ENCODE data around the gene CERS6.
"Not testable (repeated sequence)": the region's sequence is repeated elsewhere in the genome, so short reads cannot be mapped to it uniquely, and the experiment has no call there.

CERS6 gene

DNA sequence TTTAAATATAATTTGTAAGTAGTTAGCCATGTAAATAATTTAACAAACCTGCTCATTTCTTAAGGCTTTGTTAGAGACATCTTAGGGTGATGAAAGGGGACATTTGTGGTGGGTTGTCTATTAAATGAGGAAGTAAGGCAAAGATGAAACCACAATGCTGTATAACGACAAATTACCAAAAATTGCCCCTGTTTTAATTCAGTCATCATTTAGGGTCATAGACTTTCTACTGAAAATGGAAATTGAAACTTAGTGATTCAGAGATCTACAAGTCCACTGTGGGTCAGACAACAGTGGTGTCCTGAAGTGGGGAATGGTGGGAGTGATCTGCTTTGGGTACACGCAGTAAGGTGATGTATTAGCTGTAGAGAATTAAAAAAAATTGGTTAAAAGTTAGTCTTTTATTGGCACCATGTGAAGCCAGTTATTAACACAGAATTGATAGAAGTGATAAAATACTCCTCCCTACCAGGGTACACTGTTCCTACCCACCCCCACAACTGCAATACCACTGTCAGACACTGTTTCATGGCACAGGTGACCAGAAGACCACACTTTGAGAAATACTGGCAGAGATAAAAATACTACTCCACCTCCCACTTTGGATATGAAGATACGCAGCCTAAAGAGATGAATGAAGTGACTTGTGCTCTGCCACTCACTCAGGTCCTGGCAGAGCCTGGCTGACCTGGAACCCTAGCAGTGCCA, 13.4 kb downstream of the CERS6 start:
- DNase-seq, result no peak

- DNase-seq, result no peak
These were observed 14.5 kb downstream of the CERS6 start for GRCh38 chr2:168470320-168471162.

GRCh38 chr2:168471163-168471475, 15.0 kb downstream of the CERS6 start:
- DNase-seq, result no peak

DNA sequence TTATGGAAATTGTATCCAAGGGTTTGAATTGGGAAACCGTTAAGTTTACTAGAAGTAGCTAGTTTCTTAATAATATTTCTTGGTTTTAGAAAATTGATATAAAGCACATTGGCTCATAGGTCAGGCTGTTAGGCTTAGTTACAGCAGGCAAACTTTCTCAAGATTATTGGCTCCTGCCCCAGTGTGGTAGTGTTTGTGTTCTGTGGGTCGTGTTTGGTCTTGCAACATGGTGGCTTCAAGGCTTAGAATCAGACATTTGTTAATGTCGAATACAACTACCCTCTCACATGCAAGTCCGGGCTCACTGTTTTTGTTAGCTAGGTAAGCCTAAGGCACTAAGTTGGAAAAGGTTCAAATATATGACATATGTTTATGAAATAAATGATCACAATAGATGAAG, 19.6 kb downstream of the CERS6 start:
- DNase-seq, result no peak

GRCh38 chr2:168478206-168478605, 22.1 kb downstream of the CERS6 start:
- DNase-seq, result no peak

DNA sequence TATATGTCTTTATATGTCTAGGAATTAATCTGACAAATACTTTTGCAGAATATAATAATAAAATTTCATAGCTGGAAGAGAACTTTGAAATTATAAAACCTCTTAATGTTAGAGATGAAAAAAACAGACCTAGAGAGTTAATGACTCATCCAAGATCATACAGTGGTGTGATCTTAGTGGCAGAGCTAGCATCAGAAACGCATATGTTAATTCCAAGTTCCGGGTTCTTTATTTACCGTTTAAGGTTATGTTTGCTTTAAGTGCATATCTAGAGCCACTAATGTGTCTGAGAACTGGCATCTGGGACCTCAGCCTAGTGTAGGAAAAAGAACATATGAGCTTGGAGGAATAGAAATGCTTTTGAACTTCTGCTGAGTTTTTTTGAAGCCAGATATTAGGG, 24.3 kb downstream of the CERS6 start:
- DNase-seq, result no peak

- no peak for DNase-seq
These were observed 24.9 kb downstream of the CERS6 start for GRCh38 chr2:168480825-168481585.

GRCh38 chr2:168482269-168482668, 26.2 kb downstream of the CERS6 start:
- no peak for DNase-seq

GRCh38 chr2:168482952-168483831, 27.1 kb downstream of the CERS6 start:
- DNase-seq, result no peak

DNA sequence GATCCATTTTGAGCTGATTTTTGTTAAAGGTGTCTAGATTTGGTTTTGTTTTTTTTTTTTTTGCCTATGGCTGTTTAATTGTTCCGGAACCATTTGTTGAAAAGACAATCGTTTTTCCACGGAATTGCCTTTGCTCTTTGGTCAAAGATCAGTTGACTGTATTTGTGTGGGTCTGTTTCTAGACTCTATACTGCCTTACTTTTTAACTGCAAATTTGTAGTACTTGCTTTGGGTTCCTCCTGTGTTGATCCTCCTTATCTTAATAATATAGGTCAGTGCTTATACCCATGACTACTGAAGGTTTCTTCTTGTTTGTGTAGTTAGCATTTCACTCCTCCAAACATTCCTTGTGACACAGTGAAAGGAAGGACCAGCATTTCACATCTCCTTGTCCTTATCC, 30.4 kb downstream of the CERS6 start:
- no peak for DNase-seq

- no peak for DNase-seq
These were observed 34.2 kb downstream of the CERS6 start for GRCh38 chr2:168490015-168490874.

DNA sequence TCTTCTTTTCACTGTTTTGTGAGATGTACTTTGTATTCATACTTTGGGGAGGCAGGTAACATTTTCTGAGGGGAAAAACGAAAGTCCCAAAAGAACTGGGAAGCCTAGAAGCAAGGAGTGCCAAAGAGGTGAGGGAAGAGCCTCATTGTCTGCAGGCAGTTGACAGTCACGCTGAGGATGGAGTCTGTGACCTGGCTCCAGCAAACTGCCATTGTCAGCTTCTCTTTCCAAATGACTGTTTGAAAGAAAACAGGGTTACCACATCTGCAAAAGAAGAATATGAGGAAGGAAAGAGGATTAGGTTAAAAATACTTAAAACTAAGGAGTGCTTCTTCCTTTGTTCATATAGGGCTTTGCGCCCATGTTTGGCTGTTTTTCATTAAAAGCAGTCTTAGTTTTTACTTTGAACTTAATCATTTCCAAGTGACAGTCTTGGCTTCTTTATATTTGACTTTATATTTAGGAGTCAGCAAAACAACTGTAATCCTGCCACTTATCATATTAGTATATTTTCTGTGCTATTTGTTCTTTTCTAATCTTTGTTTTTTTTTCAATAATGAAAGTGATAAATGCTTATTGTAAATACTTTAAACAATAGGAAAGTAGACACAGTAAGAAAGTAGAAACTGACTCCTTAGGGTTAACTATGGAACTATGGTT, 35.0 kb downstream of the CERS6 start:
- DNase-seq, result no peak

GRCh38 chr2:168491728-168492127, 35.7 kb downstream of the CERS6 start:
- not testable (repeated sequence) for DNase-seq

DNA sequence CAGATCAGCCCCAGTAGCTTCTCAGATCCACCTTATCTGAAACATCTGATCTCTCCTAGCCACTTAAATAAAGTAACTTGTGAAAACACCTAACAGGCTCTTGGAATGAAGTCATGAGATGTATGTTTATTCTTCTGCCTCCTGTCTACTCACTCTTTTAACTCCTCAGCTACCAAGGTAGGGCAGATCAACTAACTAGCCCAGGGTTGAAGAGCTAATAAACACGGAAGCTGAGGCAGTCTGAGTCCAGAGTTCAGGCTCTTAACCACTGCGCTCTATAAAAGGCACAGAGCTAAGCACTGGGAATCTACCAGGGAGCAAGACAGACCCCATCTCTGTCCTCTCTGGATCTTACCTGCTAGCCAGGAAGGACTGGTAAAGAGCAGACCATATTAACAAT, 37.1 kb downstream of the CERS6 start:
- DNase-seq, result not testable (repeated sequence)

- no peak for DNase-seq
These were observed 38.2 kb downstream of the CERS6 start for GRCh38 chr2:168494190-168494711.

GRCh38 chr2:168495524-168495923, 39.5 kb downstream of the CERS6 start:
- DNase-seq, result no peak

DNA sequence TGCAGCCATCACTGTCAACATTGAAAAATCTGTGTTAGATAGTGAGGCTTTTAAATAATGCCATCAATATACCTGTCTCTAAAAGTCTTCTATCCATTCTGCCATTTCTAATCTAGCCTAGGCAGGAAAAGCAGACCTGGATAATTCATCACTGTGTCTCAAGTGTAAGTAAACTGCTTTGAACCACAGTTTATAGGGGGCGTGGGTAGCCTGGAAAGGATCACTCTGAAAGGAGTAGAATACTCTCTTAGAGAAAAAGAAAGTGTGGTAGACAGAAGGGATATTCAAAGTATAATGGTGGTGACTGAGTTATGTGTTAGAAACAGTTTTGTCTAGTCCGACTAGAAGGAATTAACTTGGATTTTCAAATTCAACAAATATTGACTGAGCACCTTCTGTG, 40.8 kb downstream of the CERS6 start:
- DNase-seq, result no peak

DNA sequence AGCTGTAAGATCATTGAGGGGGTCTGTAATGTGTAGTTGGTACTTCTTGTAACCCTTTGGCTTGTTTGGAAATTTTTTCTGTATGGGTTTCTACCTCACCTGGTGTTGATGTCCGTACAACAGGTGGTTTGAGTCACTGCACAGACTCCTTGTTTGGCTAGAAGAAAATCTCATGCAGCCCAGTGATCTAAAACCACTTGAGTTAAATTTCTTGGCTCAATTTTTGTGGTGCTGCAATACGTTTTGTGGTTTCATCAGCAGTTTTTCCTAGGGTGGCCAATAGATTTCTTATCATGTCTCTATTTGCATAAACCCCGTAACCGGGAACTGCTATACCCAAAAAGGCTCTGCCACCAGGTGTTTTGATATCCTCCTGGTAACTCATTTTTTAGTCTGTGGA, 43.4 kb downstream of the CERS6 start:
- no peak for DNase-seq

DNA sequence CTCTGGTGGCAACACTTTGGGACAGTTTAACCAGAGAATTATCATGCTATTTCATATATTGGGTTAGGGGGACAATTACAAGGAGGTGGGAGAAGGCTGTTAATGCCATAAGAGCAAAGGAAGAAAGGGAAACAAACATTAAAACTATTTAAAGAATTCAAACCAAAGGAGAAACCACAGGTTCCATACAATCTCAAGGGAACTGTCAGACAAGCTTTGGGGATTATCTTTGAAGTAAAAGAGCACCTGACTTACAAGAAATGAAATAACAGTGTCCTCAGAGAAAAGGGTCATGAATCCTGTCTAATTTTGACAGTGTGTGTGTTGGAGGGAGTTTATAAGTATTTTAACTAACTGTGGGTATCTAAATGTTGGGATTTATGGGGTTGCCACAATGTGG, 44.4 kb downstream of the CERS6 start:
- no peak for DNase-seq

GRCh38 chr2:168501466-168502065, 45.5 kb downstream of the CERS6 start:
- DNase-seq, result no peak

Data from effector CD8-positive, alpha-beta T cell (primary cell).